Measurements from ENCODE around the gene CTSH. TPM values are rescaled to one million over a fixed set of nuclear protein-coding genes. Genes with fewer than 3 reads are reported as not detected.
"Not testable (repeated sequence)": the region's sequence is repeated elsewhere in the genome, so short reads cannot be mapped to it uniquely, and the experiment has no call there.

CTSH gene
- total RNA-seq, 2 donors from 2014 or later: 34.4 to 58.5 TPM

DNA sequence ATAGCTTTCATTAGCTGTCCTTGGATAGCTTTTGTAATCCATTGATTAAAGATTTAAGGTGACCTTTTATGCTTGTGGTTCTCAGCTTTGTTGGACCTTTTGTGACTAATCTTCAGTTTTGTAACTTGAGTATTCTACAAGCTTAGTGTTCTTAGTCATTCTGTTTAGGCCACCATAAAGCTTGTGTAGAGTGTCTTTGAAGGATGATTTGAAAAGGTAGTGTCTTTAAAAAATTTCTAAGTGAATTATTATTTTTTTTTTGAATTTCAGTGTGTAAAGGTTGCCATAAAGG, 64.7 kb downstream of the CTSH start:
- no peaks in the 10 kb centered on the region for H3K27me3 ChIP-seq
- H3K27ac ChIP-seq: no peak overlapping the region

DNA sequence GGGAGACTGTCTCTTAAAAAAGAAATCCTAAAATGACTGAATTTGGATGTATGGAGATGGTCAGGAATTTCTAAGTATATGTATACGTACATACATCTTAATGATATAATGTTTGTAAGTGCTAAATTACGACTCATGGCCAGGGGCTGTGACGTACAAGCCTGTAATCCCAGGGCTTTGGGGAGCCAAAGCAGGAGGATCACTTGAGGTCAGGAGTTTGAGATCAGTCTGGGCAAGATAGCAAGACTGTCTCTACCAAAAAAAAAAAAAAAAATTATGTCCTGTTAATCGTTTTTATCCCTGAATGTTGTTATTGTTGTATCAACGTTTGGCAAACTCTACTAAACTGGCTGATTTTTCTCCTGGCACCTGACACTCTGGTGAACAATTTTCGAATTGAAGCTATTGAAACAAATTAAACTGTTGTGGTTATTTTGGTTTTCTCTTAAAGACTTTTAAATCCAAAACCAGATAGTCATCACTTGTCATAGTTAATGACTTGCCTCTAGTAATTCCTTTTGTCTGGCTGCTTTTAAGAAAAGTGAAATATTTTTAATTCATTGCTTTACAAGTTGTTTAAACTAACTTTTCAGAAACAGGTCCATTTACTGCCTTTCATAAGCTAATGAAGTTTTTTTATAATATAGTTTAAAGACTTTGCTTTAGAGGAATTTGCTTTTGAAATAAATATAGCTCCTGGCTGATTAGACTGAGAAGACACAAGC, 65.2 kb downstream of the CTSH start:
- TF ChIP-seq CTCF (IDR thresholded peaks at IDR 0.05): no peak
- H3K4me3 ChIP-seq: no peak overlapping the region
- no peaks in the 10 kb centered on the region for H3K9me3 ChIP-seq
- DNase-seq: no peak
- intact Hi-C loops (cut with DNase I): no loop called here
- H3K9ac ChIP-seq (ENCODE audit: low read depth in 2 of 2, low read length in 2 of 2): no peak overlapping the region
- H3K27ac ChIP-seq: no peak overlapping the region
- peaks cover 8% of the 10 kb centered on the region for H3K4me1 ChIP-seq
- H3K36me3 ChIP-seq: no peaks in the 10 kb centered on the region
- no peaks in the 10 kb centered on the region for H3K27me3 ChIP-seq

More for the DNA sequence above, 64.7 kb downstream of the CTSH start:
- intact Hi-C loops (cut with DNase I): no loop called here
- H3K9me3 ChIP-seq: no peaks in the 10 kb centered on the region
- no peak overlapping the region for H3K9ac ChIP-seq (ENCODE audit: low read depth in 2 of 2, low read length in 2 of 2)
- no peak for TF ChIP-seq CTCF (IDR thresholded peaks at IDR 0.05)
- H3K4me1 ChIP-seq: peaks cover 4% of the 10 kb centered on the region
- DNase-seq: no peak
- H3K36me3 ChIP-seq: no peaks in the 10 kb centered on the region
- no peak overlapping the region for H3K4me3 ChIP-seq

DNA sequence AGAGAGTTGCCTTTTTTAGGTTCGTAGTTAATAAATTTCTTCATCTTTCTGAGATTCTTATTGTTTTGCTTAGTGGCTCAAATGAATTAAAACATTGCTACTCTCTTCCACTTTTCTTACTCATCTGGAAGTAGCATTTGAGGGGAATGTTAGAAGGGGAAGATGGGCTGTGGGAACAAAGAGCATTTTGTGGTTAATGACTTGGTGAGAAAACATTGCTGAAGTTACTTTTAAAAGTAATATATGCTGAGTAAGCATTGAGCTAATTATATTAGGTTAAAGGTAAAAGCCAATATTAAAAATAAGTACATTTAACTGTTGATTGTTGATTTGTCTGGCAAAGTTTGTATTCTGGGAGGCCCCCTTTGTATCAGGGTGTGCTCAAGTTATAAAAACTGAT, 66.5 kb downstream of the CTSH start:
- DNase-seq: no peak
- Histone ChIP-seq H3K4me3 (no peak overlapping the region), H3K9ac (ENCODE audit: low read depth in 2 of 2, low read length in 2 of 2) (no peak overlapping the region), H3K36me3 (no peaks in the 10 kb centered on the region), H3K4me1 (peaks cover 9% of the 10 kb centered on the region), H3K27me3 (no peaks in the 10 kb centered on the region), H3K9me3 (no peaks in the 10 kb centered on the region), H3K27ac (no peak overlapping the region)
- intact Hi-C loops (cut with DNase I): no loop called here
- TF ChIP-seq CTCF (IDR thresholded peaks at IDR 0.05): no peak

GRCh38 chr15:78876954-78877353, 67.9 kb downstream of the CTSH start:
- H3K9me3 ChIP-seq; H3K36me3 ChIP-seq; H3K27ac ChIP-seq; H3K9ac ChIP-seq (ENCODE audit: low read depth in 2 of 2, low read length in 2 of 2); H3K4me3 ChIP-seq; H3K4me1 ChIP-seq; intact Hi-C loops (cut with DNase I); DNase-seq; H3K27me3 ChIP-seq: not testable (repeated sequence)

DNA sequence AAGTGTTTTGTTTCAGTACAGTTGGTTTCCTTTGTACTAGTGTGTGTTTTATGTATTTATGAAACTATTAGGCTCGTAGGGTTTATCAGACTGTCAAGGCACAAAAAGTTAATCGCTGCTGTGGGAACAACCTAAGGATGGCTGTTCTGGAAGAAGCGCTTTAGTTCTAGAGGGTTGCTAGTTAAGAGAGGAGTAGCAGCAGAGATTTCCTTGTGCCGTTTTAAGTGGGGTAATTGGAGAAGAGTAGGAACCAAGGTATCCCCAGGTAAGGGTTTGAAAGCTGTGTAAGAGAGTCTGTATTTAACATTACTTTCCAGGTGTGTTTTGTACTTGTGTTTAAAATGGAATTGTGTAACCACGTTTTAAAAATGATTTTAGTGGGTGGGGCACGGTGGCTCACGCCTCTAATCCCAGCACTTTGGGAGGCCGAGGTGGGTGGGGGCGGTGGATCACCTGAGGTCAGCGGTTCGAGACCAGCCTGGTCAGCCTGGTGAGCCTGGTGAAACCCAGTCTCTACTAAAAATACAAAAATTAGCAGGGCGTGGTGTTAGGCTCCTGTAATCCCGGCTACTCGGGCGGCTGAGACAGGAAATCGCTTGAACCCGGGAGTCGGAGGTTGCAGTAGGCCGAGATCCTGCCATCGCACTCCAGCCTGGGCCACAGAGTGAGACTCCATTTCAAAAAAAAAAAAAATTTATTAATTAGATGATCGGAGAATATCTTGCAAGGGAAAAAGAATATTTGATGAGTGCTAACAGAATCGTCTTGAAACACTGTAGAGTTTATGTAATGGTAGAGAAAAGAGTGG, 69.5 kb downstream of the CTSH start:
- Histone ChIP-seq H3K9ac (ENCODE audit: low read depth in 2 of 2, low read length in 2 of 2) (peak overlapping the region in 1 of 2 donors; percentile 35), H3K4me3 (peak overlapping the region; percentile 89), H3K27ac (no peak overlapping the region), H3K36me3 (no peaks in the 10 kb centered on the region), H3K27me3 (no peaks in the 10 kb centered on the region), H3K9me3 (no peaks in the 10 kb centered on the region), H3K4me1 (peaks cover 9% of the 10 kb centered on the region)
- no peak for DNase-seq
- TF ChIP-seq CTCF (IDR thresholded peaks at IDR 0.05): no peak
- intact Hi-C loops (cut with DNase I): no loop called here

Measured in colonic mucosa (tissue), 4 donors.